GM10847 (cell line): ENCODE results near the gene ZBTB12.

ENCODE experiments used
- POLR2A ChIP-seq: IDR thresholded peaks from 2 replicates; pipeline ENCODE4 v1.6.1; 2011; ENCODE audit not compliant: insufficient read length; ENCODE audit errors: extremely low read depth

Gene ZBTB12

DNA sequence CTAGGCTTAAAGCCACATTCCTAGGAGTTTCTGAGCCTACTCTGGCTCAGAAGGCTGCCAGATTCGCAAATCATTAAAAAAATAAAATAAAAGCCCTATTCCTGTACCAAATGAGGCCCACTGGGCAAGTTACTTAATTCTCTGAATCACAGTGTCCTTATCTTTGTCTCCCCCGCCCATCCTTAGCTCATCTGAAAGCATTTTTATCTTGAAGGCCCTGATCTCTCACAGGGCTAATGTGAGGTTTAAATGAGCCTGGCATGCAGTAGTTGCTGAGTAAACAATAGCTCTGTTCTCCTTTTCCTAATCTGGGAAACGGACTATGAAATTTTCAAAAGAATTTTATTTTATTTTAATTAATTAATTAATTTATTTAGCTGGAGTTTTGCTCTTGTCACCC is 2.1 kb upstream of the ZBTB12 start:
- no peak for TF ChIP-seq POLR2A

GRCh38 chr6:31901415-31901952 is 402 bp downstream of the ZBTB12 start:
- no peak for TF ChIP-seq POLR2A

DNA sequence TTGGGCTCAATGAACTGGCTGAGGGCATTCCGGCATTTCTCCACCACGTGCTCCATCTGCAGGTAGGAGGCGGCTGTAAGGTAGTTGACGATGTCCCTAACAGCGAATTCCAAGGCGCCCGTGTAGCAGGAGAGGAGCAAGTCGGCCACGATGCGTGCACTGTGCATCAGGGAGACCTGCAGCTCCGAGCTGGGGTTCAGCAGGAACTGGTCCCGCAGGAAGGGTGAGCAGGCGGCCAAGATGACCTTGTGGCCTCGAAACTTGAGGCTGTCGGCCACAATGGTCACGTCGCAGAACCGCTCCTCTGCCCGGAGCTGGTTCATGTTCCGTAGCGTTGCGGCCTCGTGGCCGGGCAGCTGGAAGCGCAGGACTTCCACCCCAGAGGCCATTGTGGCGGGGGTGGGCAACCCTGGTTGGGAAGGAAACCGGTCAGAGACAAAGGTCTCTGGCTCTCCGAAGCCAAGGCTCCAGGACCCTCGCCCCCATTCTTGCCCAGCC is 920 bp downstream of the ZBTB12 start:
- TF ChIP-seq POLR2A: no peak

DNA sequence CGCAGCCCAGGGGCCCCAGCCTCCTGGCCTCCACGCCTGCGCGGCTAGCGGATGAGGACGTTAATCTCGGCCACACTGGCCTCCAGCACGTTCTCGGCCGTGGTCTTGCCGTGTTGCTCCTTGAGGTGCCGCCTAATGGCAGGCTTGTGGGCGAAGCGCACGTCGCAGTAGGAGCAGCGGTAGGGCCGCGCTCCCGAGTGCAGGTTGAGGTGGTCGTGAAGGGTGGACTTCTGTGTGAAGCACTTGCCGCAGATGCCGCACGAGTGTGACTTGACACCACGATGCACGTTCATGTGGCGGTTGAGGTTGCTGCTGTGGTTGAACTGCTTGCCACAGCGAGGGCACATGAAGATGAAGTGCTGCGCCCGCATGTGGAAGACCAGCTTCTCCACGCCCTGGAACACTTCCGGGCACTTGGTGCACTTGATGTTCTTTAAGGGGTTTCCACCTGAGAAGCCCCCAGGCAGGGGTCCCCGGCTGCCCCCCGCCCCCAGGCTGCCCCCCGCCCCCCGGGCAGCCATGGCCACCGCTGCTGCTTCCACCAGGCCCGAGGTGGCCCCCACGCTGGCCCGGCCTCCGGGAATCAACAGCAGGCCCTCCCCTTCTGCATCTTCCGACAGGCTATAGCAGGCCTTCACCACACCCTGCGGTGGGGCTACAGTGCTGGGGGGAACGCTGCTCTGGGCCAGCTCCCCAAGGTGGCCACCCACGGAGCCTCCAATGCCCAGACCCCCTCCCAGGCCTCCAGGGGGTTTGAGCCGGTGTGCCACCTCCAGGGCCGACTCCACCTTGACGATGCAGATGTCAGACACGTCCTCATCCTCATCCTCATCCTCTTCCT is 1.8 kb downstream of the ZBTB12 start:
- no peak for TF ChIP-seq POLR2A

GRCh38 chr6:31899215-31899614 is 2.7 kb downstream of the ZBTB12 start:
- no peak for TF ChIP-seq POLR2A

DNA sequence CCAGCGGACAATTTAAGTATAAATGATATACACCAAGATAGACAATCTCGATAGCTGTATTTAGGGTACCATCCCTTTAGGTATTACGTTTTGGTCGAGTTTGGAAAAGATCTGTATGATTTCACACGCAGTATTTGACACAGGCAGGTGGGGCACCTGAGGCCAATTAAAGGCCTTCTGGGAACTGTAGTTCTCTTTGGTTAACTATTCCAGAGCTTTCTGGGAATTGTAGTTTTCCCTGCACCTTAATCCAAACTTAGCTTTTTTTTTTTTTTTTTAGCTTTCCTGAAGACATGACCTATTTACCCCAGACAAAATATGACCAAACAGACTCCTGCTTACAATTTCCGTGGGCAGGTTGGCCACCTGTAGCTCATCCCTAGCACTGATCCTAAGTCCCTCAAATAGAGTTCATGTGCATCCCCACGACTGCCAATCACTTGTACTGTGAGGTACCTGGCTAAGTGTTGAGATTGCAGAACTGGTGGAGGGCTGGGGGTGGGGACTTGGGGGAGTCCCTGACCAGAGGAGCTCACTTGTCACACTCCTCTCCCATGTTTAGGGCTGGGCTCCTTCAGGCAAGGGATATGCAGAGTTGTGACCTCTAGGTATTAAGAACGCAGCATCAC is 3.4 kb downstream of the ZBTB12 start:
- no peak for TF ChIP-seq POLR2A

DNA sequence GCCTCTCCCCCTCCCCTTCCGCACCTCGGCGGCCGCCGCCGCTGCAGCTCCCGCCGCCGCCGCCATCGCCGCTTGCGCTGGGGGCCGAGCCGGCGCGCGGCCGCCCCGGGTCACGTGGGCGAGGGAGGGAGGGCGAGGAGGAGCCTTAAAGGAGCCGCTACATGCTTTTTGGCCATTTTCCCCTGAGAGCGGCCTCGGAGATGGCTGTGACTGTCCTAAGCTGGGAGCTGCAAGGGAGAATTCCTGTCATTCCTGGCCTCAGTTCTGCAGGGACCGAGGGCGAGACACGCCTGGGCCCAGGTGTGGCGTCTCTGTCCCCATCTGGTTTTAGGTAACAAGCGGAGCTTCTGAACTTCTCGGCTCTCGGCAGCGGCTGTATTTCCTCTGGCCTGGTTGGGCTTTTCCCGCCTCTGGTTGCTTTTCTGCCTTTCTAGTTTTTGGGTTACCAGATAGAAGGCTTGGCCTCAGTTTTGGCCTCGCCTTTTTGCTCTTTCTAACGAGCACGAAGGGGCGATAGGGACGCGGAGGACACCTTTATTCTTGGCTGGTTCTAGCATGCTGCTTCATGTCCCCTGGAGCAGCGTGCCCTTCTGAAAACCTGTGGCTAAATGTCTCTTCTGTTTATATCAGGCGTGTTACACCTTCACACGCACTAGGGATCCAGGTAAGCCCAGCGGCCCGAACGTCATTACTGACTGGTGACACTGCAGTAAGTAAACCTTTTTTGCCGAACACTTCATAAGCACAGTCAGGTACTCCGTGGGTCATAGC is 4.1 kb downstream of the ZBTB12 start, which contains the start of gene EHMT2:
Gene EHMT2, minus strand, starts transcription at position 87 of the 771 bp plus-strand sequence. Its CDS starts 21 bp downstream, at position 66.
- peak; percentile 59 for TF ChIP-seq POLR2A

- no peak for TF ChIP-seq POLR2A
These were observed 4.9 kb downstream of the ZBTB12 start for GRCh38 chr6:31896856-31897611.

- TF ChIP-seq POLR2A: no peak
These were observed 5.4 kb downstream of the ZBTB12 start for GRCh38 chr6:31896493-31896855.

DNA sequence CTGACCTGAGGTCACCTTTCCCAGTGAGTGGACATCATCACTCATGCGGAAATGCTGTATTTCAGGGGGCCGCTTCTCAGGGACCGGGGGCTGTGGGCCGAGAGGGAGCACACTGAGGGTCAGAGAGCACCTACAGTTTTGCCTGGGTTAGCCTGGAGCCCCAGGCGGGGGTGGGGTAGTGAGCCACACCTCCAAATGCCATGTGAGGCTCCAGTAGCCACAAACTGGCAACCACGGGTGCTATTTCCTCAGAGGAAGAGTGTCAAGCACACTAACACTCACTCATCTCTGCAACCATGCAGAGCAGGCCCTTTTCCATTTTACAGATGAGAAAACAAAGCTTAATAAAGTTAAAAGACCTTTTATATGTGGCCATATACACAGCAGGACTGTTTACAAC is 9.1 kb downstream of the ZBTB12 start:
- TF ChIP-seq POLR2A: no peak

- no peak for TF ChIP-seq POLR2A
These were observed 12.4 kb downstream of the ZBTB12 start for GRCh38 chr6:31889331-31889972.

GRCh38 chr6:31888276-31889258 is 13.3 kb downstream of the ZBTB12 start:
- TF ChIP-seq POLR2A: no peak
